Hepatocyte (in vitro differentiated cells): ENCODE measurements around the gene FMN1.

Source experiments
- EZH2phosphoT487 ChIP-seq: fragments of 200-600 bp; sonication (generic); IDR thresholded peaks from one replicate; pipeline ENCODE4 v1.6.1; 2018; ENCODE audit warnings: antibody characterized with exemption, mild to moderate bottlenecking, low read depth, moderate library complexity; ENCODE audit not compliant: unreplicated experiment, severe bottlenecking
- TF ChIP-seq, protein P1 (sequence below): fragments of 200-600 bp; sonication (generic); IDR thresholded peaks from 2 replicates; pipeline ENCODE4 v1.5.1; 2016; ENCODE audit warnings: antibody characterized with exemption, mild to moderate bottlenecking; ENCODE audit not compliant: poor library complexity

DNA sequence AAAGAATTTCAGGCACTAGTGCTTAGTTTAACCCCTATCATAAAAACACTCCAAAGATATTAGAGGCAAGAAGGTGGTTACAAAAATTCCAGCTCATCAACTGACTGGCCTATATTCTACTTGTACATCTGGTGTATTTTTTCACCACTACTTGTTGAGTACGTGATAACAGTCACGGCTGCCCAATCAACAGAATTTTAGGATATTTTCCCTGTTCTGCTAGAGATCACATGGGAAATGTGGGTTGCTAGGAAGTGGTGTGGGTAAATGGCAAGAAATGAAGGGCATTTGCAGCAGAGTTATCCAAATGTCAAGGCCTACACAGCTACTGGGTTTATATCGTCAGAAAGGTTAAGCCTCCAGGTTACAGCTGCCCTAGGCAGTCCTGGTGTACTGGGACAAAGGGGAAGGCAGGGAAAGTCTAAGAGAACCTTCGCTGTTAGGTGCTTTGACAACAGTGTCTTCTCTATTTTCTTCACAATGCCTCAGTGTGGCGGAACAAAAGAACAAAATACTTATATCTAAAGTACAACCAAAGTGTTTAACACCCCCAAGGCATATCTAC lies 81.9 kb downstream of the FMN1 start:
- TF ChIP-seq, protein P1, sequence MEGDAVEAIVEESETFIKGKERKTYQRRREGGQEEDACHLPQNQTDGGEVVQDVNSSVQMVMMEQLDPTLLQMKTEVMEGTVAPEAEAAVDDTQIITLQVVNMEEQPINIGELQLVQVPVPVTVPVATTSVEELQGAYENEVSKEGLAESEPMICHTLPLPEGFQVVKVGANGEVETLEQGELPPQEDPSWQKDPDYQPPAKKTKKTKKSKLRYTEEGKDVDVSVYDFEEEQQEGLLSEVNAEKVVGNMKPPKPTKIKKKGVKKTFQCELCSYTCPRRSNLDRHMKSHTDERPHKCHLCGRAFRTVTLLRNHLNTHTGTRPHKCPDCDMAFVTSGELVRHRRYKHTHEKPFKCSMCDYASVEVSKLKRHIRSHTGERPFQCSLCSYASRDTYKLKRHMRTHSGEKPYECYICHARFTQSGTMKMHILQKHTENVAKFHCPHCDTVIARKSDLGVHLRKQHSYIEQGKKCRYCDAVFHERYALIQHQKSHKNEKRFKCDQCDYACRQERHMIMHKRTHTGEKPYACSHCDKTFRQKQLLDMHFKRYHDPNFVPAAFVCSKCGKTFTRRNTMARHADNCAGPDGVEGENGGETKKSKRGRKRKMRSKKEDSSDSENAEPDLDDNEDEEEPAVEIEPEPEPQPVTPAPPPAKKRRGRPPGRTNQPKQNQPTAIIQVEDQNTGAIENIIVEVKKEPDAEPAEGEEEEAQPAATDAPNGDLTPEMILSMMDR, result no peak
- no peak for TF ChIP-seq EZH2phosphoT487
